Measurements from ENCODE around the gene NRSN1. TPM values are rescaled to one million over a fixed set of nuclear protein-coding genes. Genes with fewer than 3 reads are reported as not detected.

The NRSN1 gene
- total RNA-seq, 1 experiment from 2014 or later, result not detected

- Mint-ChIP-seq H3K4me1 (ENCODE audit: insufficient read depth, unreplicated experiment) (no peaks in the 10 kb centered on the region), H3K4me3 (ENCODE audit: unreplicated experiment) (no peak overlapping the region), H3K9me3 (ENCODE audit: unreplicated experiment) (no peaks in the 10 kb centered on the region), H3K27me3 (ENCODE audit: insufficient read depth, unreplicated experiment) (peaks cover 12% of the 10 kb centered on the region), H3K36me3 (ENCODE audit: insufficient read depth, unreplicated experiment) (no peaks in the 10 kb centered on the region), H3K27ac (ENCODE audit: low read depth, unreplicated experiment) (no peak overlapping the region)
- TF ChIP-seq CTCF (IDR thresholded peaks at IDR 0.05; ENCODE audit: unreplicated experiment), result no peak
- CTCF ChIA-PET, result no interaction called here
- DNase-seq (ENCODE audit: unreplicated experiment), result no peak
- POLR2A ChIA-PET, result no interaction called here
- intact Hi-C loops (cut with micrococcal nuclease), result no loop called here
- BruUV-seq (replicated peaks), result no TSS peak
Observed at GRCh38 chr6:24107294-24107693, 18.7 kb upstream of the NRSN1 start.

- H3K4me3 Mint-ChIP-seq (ENCODE audit: unreplicated experiment), result no peak overlapping the region
- no peak for DNase-seq (ENCODE audit: unreplicated experiment)
- peaks cover 12% of the 10 kb centered on the region for H3K27me3 Mint-ChIP-seq (ENCODE audit: insufficient read depth, unreplicated experiment)
- H3K9me3 Mint-ChIP-seq (ENCODE audit: unreplicated experiment), result no peaks in the 10 kb centered on the region
- no peak overlapping the region for H3K27ac Mint-ChIP-seq (ENCODE audit: low read depth, unreplicated experiment)
- TF ChIP-seq CTCF (IDR thresholded peaks at IDR 0.05; ENCODE audit: unreplicated experiment), result no peak
- no TSS peak for BruUV-seq (replicated peaks)
- ChIA-PET POLR2A (no interaction called here), CTCF (no interaction called here)
- H3K4me1 Mint-ChIP-seq (ENCODE audit: insufficient read depth, unreplicated experiment), result no peaks in the 10 kb centered on the region
- intact Hi-C loops (cut with micrococcal nuclease), result no loop called here
- no peaks in the 10 kb centered on the region for H3K36me3 Mint-ChIP-seq (ENCODE audit: insufficient read depth, unreplicated experiment)
Observed at GRCh38 chr6:24108056-24108455, 18.0 kb upstream of the NRSN1 start.

GRCh38 chr6:24110417-24110816 lies 15.6 kb upstream of the NRSN1 start:
- H3K4me3 Mint-ChIP-seq (ENCODE audit: unreplicated experiment), result no peak overlapping the region
- BruUV-seq (replicated peaks), result no TSS peak
- H3K9me3 Mint-ChIP-seq (ENCODE audit: unreplicated experiment), result no peaks in the 10 kb centered on the region
- no peak for TF ChIP-seq CTCF (IDR thresholded peaks at IDR 0.05; ENCODE audit: unreplicated experiment)
- H3K4me1 Mint-ChIP-seq (ENCODE audit: insufficient read depth, unreplicated experiment), result no peaks in the 10 kb centered on the region
- DNase-seq (ENCODE audit: unreplicated experiment), result no peak
- intact Hi-C loops (cut with micrococcal nuclease), result no loop called here
- CTCF ChIA-PET, result no interaction called here
- no peak overlapping the region for H3K27ac Mint-ChIP-seq (ENCODE audit: low read depth, unreplicated experiment)
- POLR2A ChIA-PET, result no interaction called here
- peaks cover 26% of the 10 kb centered on the region for H3K27me3 Mint-ChIP-seq (ENCODE audit: insufficient read depth, unreplicated experiment)
- no peaks in the 10 kb centered on the region for H3K36me3 Mint-ChIP-seq (ENCODE audit: insufficient read depth, unreplicated experiment)

GRCh38 chr6:24113891-24114290 lies 12.1 kb upstream of the NRSN1 start:
- no peak for TF ChIP-seq CTCF (IDR thresholded peaks at IDR 0.05; ENCODE audit: unreplicated experiment)
- no peak overlapping the region for H3K4me3 Mint-ChIP-seq (ENCODE audit: unreplicated experiment)
- no peaks in the 10 kb centered on the region for H3K4me1 Mint-ChIP-seq (ENCODE audit: insufficient read depth, unreplicated experiment)
- CTCF ChIA-PET, result no interaction called here
- H3K27ac Mint-ChIP-seq (ENCODE audit: low read depth, unreplicated experiment), result no peak overlapping the region
- intact Hi-C loops (cut with micrococcal nuclease), result no loop called here
- no peaks in the 10 kb centered on the region for H3K9me3 Mint-ChIP-seq (ENCODE audit: unreplicated experiment)
- no TSS peak for BruUV-seq (replicated peaks)
- no peaks in the 10 kb centered on the region for H3K36me3 Mint-ChIP-seq (ENCODE audit: insufficient read depth, unreplicated experiment)
- peaks cover 15% of the 10 kb centered on the region for H3K27me3 Mint-ChIP-seq (ENCODE audit: insufficient read depth, unreplicated experiment)
- POLR2A ChIA-PET, result no interaction called here
- no peak for DNase-seq (ENCODE audit: unreplicated experiment)

Data from MCF 10A (cell line).